ENCODE data around the gene NSFL1C.

Gene NSFL1C

GRCh38 chr20:1489764-1490436 lies 23.3 kb upstream of the NSFL1C start:
- no peak overlapping the region for H3K4me3 ChIP-seq (ENCODE audit: low read length)
- DNase-seq (ENCODE audit: low read depth, low spot score) = no peak

GRCh38 chr20:1489325-1489724 lies 22.7 kb upstream of the NSFL1C start:
- H3K4me3 ChIP-seq (ENCODE audit: low read length) = no peak overlapping the region
- DNase-seq (ENCODE audit: low read depth, low spot score) = no peak

GRCh38 chr20:1486566-1486965 lies 19.9 kb upstream of the NSFL1C start:
- no peak overlapping the region for H3K4me3 ChIP-seq (ENCODE audit: low read length)
- no peak for DNase-seq (ENCODE audit: low read depth, low spot score)

GRCh38 chr20:1484438-1485116 lies 17.9 kb upstream of the NSFL1C start:
- H3K4me3 ChIP-seq (ENCODE audit: low read length) = no peak overlapping the region
- DNase-seq (ENCODE audit: low read depth, low spot score) = no peak

GRCh38 chr20:1479831-1480595 lies 13.4 kb upstream of the NSFL1C start:
- DNase-seq (ENCODE audit: low read depth, low spot score) = no peak
- no peak overlapping the region for H3K4me3 ChIP-seq (ENCODE audit: low read length)

- no peak overlapping the region for H3K4me3 ChIP-seq (ENCODE audit: low read length)
- no peak for DNase-seq (ENCODE audit: low read depth, low spot score)
Measured at GRCh38 chr20:1478566-1478965, 11.9 kb upstream of the NSFL1C start.

GRCh38 chr20:1477896-1478490 lies 11.3 kb upstream of the NSFL1C start:
- H3K4me3 ChIP-seq (ENCODE audit: low read length) = no peak overlapping the region
- DNase-seq (ENCODE audit: low read depth, low spot score) = no peak

GRCh38 chr20:1474817-1475603 lies 8.4 kb upstream of the NSFL1C start:
- no peak overlapping the region for H3K4me3 ChIP-seq (ENCODE audit: low read length)
- no peak for DNase-seq (ENCODE audit: low read depth, low spot score)

GRCh38 chr20:1474325-1474724 lies 7.7 kb upstream of the NSFL1C start:
- H3K4me3 ChIP-seq (ENCODE audit: low read length) = no peak overlapping the region
- no peak for DNase-seq (ENCODE audit: low read depth, low spot score)

GRCh38 chr20:1473246-1474220 lies 6.9 kb upstream of the NSFL1C start:
- DNase-seq (ENCODE audit: low read depth, low spot score) = no peak
- H3K4me3 ChIP-seq (ENCODE audit: low read length) = no peak overlapping the region

- H3K4me3 ChIP-seq (ENCODE audit: low read length) = no peak overlapping the region
- no peak for DNase-seq (ENCODE audit: low read depth, low spot score)
Measured at GRCh38 chr20:1472556-1473245, 6.1 kb upstream of the NSFL1C start.

GRCh38 chr20:1471242-1471641 lies 4.6 kb upstream of the NSFL1C start:
- no peak for DNase-seq (ENCODE audit: low read depth, low spot score)

GRCh38 chr20:1469925-1470571 lies 3.4 kb upstream of the NSFL1C start:
- no peak overlapping the region for H3K4me3 ChIP-seq (ENCODE audit: low read length)
- DNase-seq (ENCODE audit: low read depth, low spot score) = no peak

More at GRCh38 chr20:1471242-1471641, 4.6 kb upstream of the NSFL1C start:
- no peak overlapping the region for H3K4me3 ChIP-seq (ENCODE audit: low read length)

GRCh38 chr20:1469306-1469905 lies 2.8 kb upstream of the NSFL1C start:
- DNase-seq (ENCODE audit: low read depth, low spot score) = no peak
- H3K4me3 ChIP-seq (ENCODE audit: low read length) = no peak overlapping the region

- DNase-seq (ENCODE audit: low read depth, low spot score) = no peak
- H3K4me3 ChIP-seq (ENCODE audit: low read length) = no peak overlapping the region
Measured at GRCh38 chr20:1468117-1468624, 1.5 kb upstream of the NSFL1C start.

GRCh38 chr20:1467355-1468116 lies 887 bp upstream of the NSFL1C start:
- peak overlapping the region; percentile 35 for H3K4me3 ChIP-seq (ENCODE audit: low read length)
- no peak for DNase-seq (ENCODE audit: low read depth, low spot score)

Measured in Jurkat, Clone E6-1 (cell line).